IMR-90 (cell line): ENCODE results near the gene PTPRN2. TPM values are rescaled to one million over a fixed set of nuclear protein-coding genes. Genes with fewer than 3 reads are reported as not detected.

Experiments
- ATAC-seq: fragments of 200-7000 bp; cut with Tn5 transposase; 2 replicates; pipeline ENCODE4 v1.9.1; 2020; ENCODE audit warnings: low read depth, mild to moderate bottlenecking, moderate library complexity
- BruUV-seq: library from RNA; stranded (reverse); fragments of 400-500 nt; replicated peaks from 2 replicates; lab custom pipeline; 2021; lab: Mats Ljungman, UMichigan
- CTCF ChIA-PET: fragments of 300-600 bp; formaldehyde crosslinking; extraction: SDS; loops from one replicate; lab custom pipeline; 2021; ENCODE audit warnings: antibody characterized with exemption; lab: Yijun Ruan, JAX
- POLR2A ChIA-PET: fragments of 300-600 bp; sonication (Branson Sonifier 250); formaldehyde crosslinking; loops from one replicate; lab custom pipeline; 2022; ENCODE audit warnings: antibody characterized with exemption; ENCODE audit not compliant: unreplicated experiment; lab: Charles Lee
- DNase-seq: peaks from one replicate; pipeline ENCODE4 v3.0.0; 2013
- H2AFZ ChIP-seq: replicated peaks from 2 replicates; pipeline ENCODE3; 2013; ENCODE audit warnings: low read length, mild to moderate bottlenecking; ENCODE audit not compliant: poor library complexity
- H2AK5ac ChIP-seq: 2 replicates; pipeline ENCODE4 v1.6.1; 2013; ENCODE audit warnings: low read depth, low read length, inconsistent platforms
- H2AK9ac ChIP-seq: replicated peaks from 2 replicates; pipeline ENCODE3; 2013; ENCODE audit warnings: mild to moderate bottlenecking, low read depth, low read length, moderate library complexity; ENCODE audit not compliant: poor library complexity
- H2BK120ac ChIP-seq: 2 replicates; pipeline ENCODE4 v1.6.1; 2013; ENCODE audit warnings: low read depth, low read length, inconsistent platforms
- H2BK15ac ChIP-seq: 3 replicates; pipeline ENCODE4 v1.6.1; 2013; ENCODE audit warnings: low read depth, low read length, inconsistent platforms
- H2BK20ac ChIP-seq: 2 replicates; pipeline ENCODE4 v1.6.1; 2013; ENCODE audit warnings: low read depth, mild to moderate bottlenecking, inconsistent platforms, low read length, moderate library complexity
- H2BK5ac ChIP-seq: 2 replicates; pipeline ENCODE4 v1.6.1; 2013; ENCODE audit warnings: mild to moderate bottlenecking, low read depth, low read length, inconsistent platforms; ENCODE audit not compliant: poor library complexity, severe bottlenecking
- H3K14ac ChIP-seq: replicated peaks from 2 replicates; pipeline ENCODE4 v1.6.1; 2013; ENCODE audit warnings: low read depth, low read length, inconsistent platforms
- H3K18ac ChIP-seq: 2 replicates; pipeline ENCODE4 v1.6.1; 2013; ENCODE audit warnings: low read depth, low read length, control low read depth
- H3K23ac ChIP-seq: 2 replicates; pipeline ENCODE4 v1.6.1; 2013; ENCODE audit warnings: low read depth, low read length, inconsistent platforms
- H3K27ac ChIP-seq: 2 replicates; pipeline ENCODE4 v1.5.1; 2013; ENCODE audit warnings: mild to moderate bottlenecking, control low read depth, low read length; ENCODE audit not compliant: insufficient read depth
- H3K27me3 ChIP-seq: 2 replicates; pipeline ENCODE4 v1.6.1; 2013; ENCODE audit warnings: low read length; ENCODE audit not compliant: control insufficient read depth, insufficient read depth
- H3K36me3 ChIP-seq: 2 replicates; pipeline ENCODE4 v1.6.1; 2013; ENCODE audit warnings: low read length, mixed read lengths; ENCODE audit not compliant: control insufficient read depth, insufficient read depth
- H3K4ac ChIP-seq: 2 replicates; pipeline ENCODE4 v1.6.1; 2013; ENCODE audit warnings: low read depth, low read length, inconsistent platforms
- H3K4me1 ChIP-seq: 2 replicates; pipeline ENCODE4 v1.6.1; 2013; ENCODE audit warnings: low read length, mixed read lengths; ENCODE audit not compliant: control insufficient read depth, insufficient read depth
- H3K4me2 ChIP-seq: 2 replicates; pipeline ENCODE4 v1.6.1; 2013; ENCODE audit warnings: low read depth, mild to moderate bottlenecking, control low read depth, low read length, moderate library complexity
- H3K4me3 ChIP-seq: 2 replicates; pipeline ENCODE4 v1.5.1; 2013; ENCODE audit warnings: low read depth, mild to moderate bottlenecking, control low read depth, low read length, moderate library complexity; ENCODE audit not compliant: insufficient read depth
- H3K56ac ChIP-seq: 2 replicates; pipeline ENCODE4 v1.6.1; 2013; ENCODE audit warnings: low read length, inconsistent platforms; ENCODE audit not compliant: insufficient read depth; ENCODE audit errors: extremely low read depth
- H3K79me1 ChIP-seq, 2 experiments: 2 replicates each; pipeline ENCODE4 v1.6.1; 2013; ENCODE audit warnings: low read length in 2 of 2, inconsistent platforms in 1 of 2, low read depth in 1 of 2
- H3K9ac ChIP-seq: 2 replicates; pipeline ENCODE4 v1.6.1; 2013; ENCODE audit warnings: low read depth, low read length, control low read depth
- H3K9me1 ChIP-seq: 2 replicates; pipeline ENCODE4 v1.6.1; 2013; ENCODE audit warnings: low read length, inconsistent platforms; ENCODE audit not compliant: insufficient read depth
- H3K9me3 ChIP-seq: 2 replicates; pipeline ENCODE4 v1.6.1; 2013; ENCODE audit warnings: low read length; ENCODE audit not compliant: control insufficient read depth, insufficient read depth
- H4K20me1 ChIP-seq: 2 replicates; pipeline ENCODE4 v1.6.1; 2013; ENCODE audit warnings: low read length, inconsistent platforms; ENCODE audit not compliant: insufficient read depth
- H4K5ac ChIP-seq: 2 replicates; pipeline ENCODE4 v1.6.1; 2013; ENCODE audit warnings: mild to moderate bottlenecking, low read depth, low read length, control low read depth
- H4K8ac ChIP-seq, 2 experiments: 2 replicates each; pipeline ENCODE4 v1.6.1; 2013; ENCODE audit warnings: low read depth in 2 of 2, low read length in 2 of 2, control low read depth in 1 of 2, inconsistent platforms in 1 of 2
- H4K91ac ChIP-seq: 2 replicates; pipeline ENCODE4 v1.6.1; 2013; ENCODE audit warnings: low read depth, low read length, inconsistent platforms; ENCODE audit not compliant: insufficient read depth
- BHLHE40 ChIP-seq: fragments of 150-350 bp; IDR thresholded peaks from 2 replicates; pipeline ENCODE4 v1.6.1; 2016; ENCODE audit warnings: mild to moderate bottlenecking, low read depth, low read length
- CHD1 ChIP-seq: IDR thresholded peaks from 2 replicates; pipeline ENCODE4 v1.6.1; 2012; ENCODE audit warnings: low read depth, low read length, improper control_type of control experiment
- FOS ChIP-seq: fragments of 150-350 bp; IDR thresholded peaks from 2 replicates; pipeline ENCODE4 v1.6.1; 2016; ENCODE audit warnings: low read depth, low read length
- MAFK ChIP-seq: IDR thresholded peaks from 2 replicates; pipeline ENCODE4 v1.6.1; 2012; ENCODE audit warnings: low read depth, low read length, improper control_type of control experiment
- MAZ ChIP-seq: IDR thresholded peaks from 2 replicates; pipeline ENCODE4 v1.6.1; 2012; ENCODE audit warnings: low read depth, mild to moderate bottlenecking, low read length, improper control_type of control experiment, moderate library complexity, borderline replicate concordance
- MXI1 ChIP-seq: IDR thresholded peaks from 2 replicates; pipeline ENCODE4 v1.6.1; 2012; ENCODE audit warnings: low read depth, mild to moderate bottlenecking, low read length, moderate library complexity, borderline replicate concordance
- NFE2L2 ChIP-seq: fragments of 150-350 bp; IDR thresholded peaks from 2 replicates; pipeline ENCODE4 v1.6.1; 2016; ENCODE audit warnings: low read depth, mild to moderate bottlenecking, low read length
- POLR2A ChIP-seq: IDR thresholded peaks from 2 replicates; pipeline ENCODE4 v1.6.1; 2012; ENCODE audit warnings: mild to moderate bottlenecking, low read depth, low read length
- RAD21 ChIP-seq: IDR thresholded peaks from 2 replicates; pipeline ENCODE4 v1.6.1; 2012; ENCODE audit warnings: low read length, improper control_type of control experiment
- RCOR1 ChIP-seq: IDR thresholded peaks from 2 replicates; pipeline ENCODE4 v1.6.1; 2012; ENCODE audit warnings: mild to moderate bottlenecking, low read length, improper control_type of control experiment; ENCODE audit not compliant: insufficient replicate concordance
- RFX5 ChIP-seq: IDR thresholded peaks from 2 replicates; pipeline ENCODE4 v1.8.0; 2012; ENCODE audit warnings: low read depth, mild to moderate bottlenecking, low read length, moderate library complexity
- SMC3 ChIP-seq: fragments of 150-350 bp; IDR thresholded peaks from 2 replicates; pipeline ENCODE4 v1.6.1; 2016; ENCODE audit warnings: low read depth, mild to moderate bottlenecking, antibody characterized with exemption, low read length, moderate library complexity
- USF2 ChIP-seq: fragments of 150-350 bp; IDR thresholded peaks from 2 replicates; pipeline ENCODE4 v1.6.1; 2017; ENCODE audit warnings: mild to moderate bottlenecking, antibody characterized with exemption, low read length, low read depth
- WGBS, 2 experiments: methylation state at CpG; one replicate each; pipeline versions ENCODE4 v1.1.5 to v1.1.7; 2013; ENCODE audit warnings: missing lambda C conversion rate in 2 of 2; ENCODE audit not compliant: insufficient read length in 1 of 2; ENCODE audit errors: extremely low coverage in 2 of 2; 5-methylcytosine and 5-hydroxymethylcytosine counted together
- dilution Hi-C: fragments of 300-500 bp; cut with HindIII; formaldehyde crosslinking; loops from one replicate; pipeline ENCODE4 v1.14.3; 2018; ENCODE audit warnings: low sequenced_read_pairs; ENCODE audit not compliant: unreplicated experiment
- in situ Hi-C: fragments of 300-500 bp; cut with MboI; formaldehyde crosslinking; loops from 3 replicates; pipeline ENCODE4 v1.14.3; 2019; ENCODE audit warnings: low sequenced_read_pairs, inconsistent platforms, mixed read lengths
- intact Hi-C: fragments of 100-400 bp; cut with micrococcal nuclease; formaldehyde crosslinking; loops from 2 replicates; pipeline ENCODE4 v1.10.0; 2022
- polyA plus RNA-seq, 3 experiments: library from polyadenylated mRNA; depleted of rRNA; stranded (reverse); fragments of >200 nt; gene quantifications; 2 replicates each; pipeline ENCODE4 v1.2.3, GENCODE V29; 2012; ENCODE audit warnings: low replicate concordance in 1 of 3
- total RNA-seq: library from RNA; depleted of rRNA; stranded (reverse); fragments of >200 nt; gene quantifications from 2 replicates; pipeline ENCODE4 v1.2.3, GENCODE V29; 2012

Gene PTPRN2
- total and polyA plus RNA-seq, 2 of the 4 experiments (the other 2 are of a cell fraction), result 0.03 TPM; not detected in 1

GRCh38 chr7:158025686-158026600 is 561.7 kb downstream of the PTPRN2 start:
- Histone ChIP-seq H3K4ac (no peak overlapping the region), H4K91ac (no peak overlapping the region), H3K9me3 (peaks cover 61% of the 10 kb centered on the region), H3K27me3 (no peaks in the 10 kb centered on the region), H3K4me2 (no peak overlapping the region), H2BK20ac (no peak overlapping the region), H2AFZ (no peak overlapping the region), H4K8ac (no peak overlapping the region), H3K27ac (no peak overlapping the region), H3K9me1 (no peaks in the 10 kb centered on the region), H2BK120ac (no peak overlapping the region), H3K4me1 (no peaks in the 10 kb centered on the region), H3K56ac (no peak overlapping the region), H2AK5ac (no peak overlapping the region), H3K79me1 (no peaks in the 10 kb centered on the region), H2BK5ac (no peak overlapping the region), H3K23ac (no peak overlapping the region), H4K5ac (no peak overlapping the region), H3K9ac (no peak overlapping the region), H3K14ac (no peak overlapping the region), H4K20me1 (no peaks in the 10 kb centered on the region), H2BK15ac (no peak overlapping the region), H3K18ac (no peak overlapping the region), H3K36me3 (no peaks in the 10 kb centered on the region), H2AK9ac (no peak overlapping the region), H3K4me3 (no peak overlapping the region)
- ChIA-PET POLR2A (no interaction called here), CTCF (no interaction called here)
- dilution Hi-C loops, result no loop called here
- WGBS, 2 experiments, result 83% methylated on average over 8 of the region's 30 CpGs; no CpG with 5 or more reads in 1 of the 2 experiments
- in situ Hi-C loops, result no loop called here
- TF ChIP-seq FOS (no peak), RCOR1 (no peak), SMC3 (no peak), MXI1 (no peak), POLR2A (no peak), RAD21 (no peak), CHD1 (no peak), USF2 (no peak), BHLHE40 (no peak), MAZ (no peak), MAFK (no peak), RFX5 (no peak), NFE2L2 (no peak)
- BruUV-seq, result no TSS peak
- DNase-seq, result no peak
- ATAC-seq, result no peak
- intact Hi-C loops, result no loop called here
